T-helper 1 cell treated with Interleukin-12 subunit alpha and Interleukin-12 subunit beta and Interleukin-4 antibody, amounts not matched to agents 30 μg/mL and 1 μg/mL, for 36 hours (primary cell): ENCODE data around the gene RRN3.
A peak's percentile ranks its signal among the peaks of the same experiment; 100 is the strongest.
"Not testable (repeated sequence)": the region's sequence is repeated elsewhere in the genome, so short reads cannot be mapped to it uniquely, and the experiment has no call there.

Experiments used
- H3K27ac Mint-ChIP-seq: one replicate; pipeline ENCODE4 v1.8.0; 2021; ENCODE audit warnings: mild to moderate bottlenecking, mixed read lengths
- H3K27me3 Mint-ChIP-seq: one replicate; pipeline ENCODE4 v1.8.0; 2021; ENCODE audit warnings: low read depth, mixed read lengths
- H3K36me3 Mint-ChIP-seq: one replicate; pipeline ENCODE4 v1.8.0; 2021; ENCODE audit warnings: low read depth, mixed read lengths
- H3K4me1 Mint-ChIP-seq: one replicate; pipeline ENCODE4 v1.8.0; 2021; ENCODE audit warnings: low read depth, mixed read lengths
- H3K4me3 Mint-ChIP-seq: one replicate; pipeline ENCODE4 v1.8.0; 2021; ENCODE audit warnings: mild to moderate bottlenecking, moderate library complexity, mixed read lengths
- H3K9me3 Mint-ChIP-seq: one replicate; pipeline ENCODE4 v1.8.0; 2021; ENCODE audit warnings: mixed read lengths

RRN3 gene

DNA sequence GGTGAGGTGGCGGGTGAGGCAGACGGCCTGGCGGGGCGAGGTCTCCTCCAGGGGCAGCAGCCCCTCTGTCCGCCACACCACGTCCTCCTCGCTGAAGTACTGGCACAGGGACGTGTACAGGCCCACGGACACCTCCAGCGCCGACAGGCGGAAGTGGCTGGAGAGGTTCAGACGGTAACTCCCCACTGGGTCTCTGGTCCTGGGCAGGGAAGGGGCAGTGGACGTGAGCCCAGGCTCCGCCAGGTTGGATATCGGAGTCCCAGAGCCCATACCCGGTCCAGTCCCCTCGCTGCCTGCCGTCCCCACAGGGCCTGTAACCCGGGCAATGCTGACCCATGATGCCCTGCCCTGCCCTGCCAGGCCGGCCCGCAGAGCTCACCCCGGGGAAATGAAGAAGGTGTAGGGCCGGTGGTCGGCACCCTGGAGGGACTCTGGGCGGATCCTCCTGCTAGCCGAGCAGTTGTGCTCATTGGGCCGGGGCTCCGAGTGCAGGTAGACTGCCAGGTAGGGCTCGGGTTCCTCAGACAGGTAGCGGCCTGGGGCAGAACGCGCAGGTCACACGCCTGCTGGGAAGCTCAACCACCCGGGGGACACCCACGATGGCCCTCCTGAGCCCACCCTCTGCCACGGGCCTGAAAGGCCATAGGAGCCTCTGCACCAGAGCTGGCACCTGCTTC lies 36.3 kb upstream of the RRN3 start:
- not testable (repeated sequence) for H3K27ac Mint-ChIP-seq, H3K9me3 Mint-ChIP-seq, H3K4me3 Mint-ChIP-seq, H3K4me1 Mint-ChIP-seq, H3K36me3 Mint-ChIP-seq, H3K27me3 Mint-ChIP-seq

DNA sequence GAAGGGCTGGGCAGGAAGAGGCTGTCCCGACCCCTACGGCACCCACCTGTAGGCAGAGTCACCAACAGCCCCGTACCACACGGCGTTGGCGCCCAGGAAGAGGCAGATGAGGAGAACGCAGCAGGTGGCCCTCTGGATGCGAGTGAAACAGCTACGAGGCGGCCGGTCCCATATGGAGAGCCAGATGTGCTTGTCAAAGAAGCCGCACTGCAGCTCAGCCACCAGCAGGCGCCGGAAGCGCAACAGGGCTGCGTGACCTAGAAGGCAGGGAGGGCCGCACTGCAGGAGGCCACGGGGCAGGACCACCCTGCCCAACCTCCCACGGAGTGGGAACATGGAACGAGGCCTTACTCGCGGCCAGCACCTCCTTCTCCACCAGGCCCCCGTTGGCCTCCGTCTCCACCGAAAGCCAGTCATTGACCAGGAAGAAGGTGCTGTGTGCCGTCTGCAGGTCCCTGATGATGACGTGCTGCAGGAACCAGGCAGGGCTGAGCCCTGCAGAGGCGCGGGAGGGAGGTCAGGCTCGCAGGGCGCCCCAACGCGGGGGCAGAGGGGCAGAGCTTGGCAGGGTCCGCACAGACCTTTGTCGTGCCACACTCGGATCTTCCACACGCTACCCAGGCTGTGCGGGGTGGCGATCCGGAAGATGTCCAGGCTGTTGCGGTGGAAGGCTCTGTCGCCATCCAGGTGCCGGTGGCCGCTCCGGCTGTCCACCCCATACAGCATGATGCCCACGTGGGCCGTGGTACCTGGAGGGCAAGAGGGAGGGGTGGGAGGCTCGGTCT lies 33.8 kb upstream of the RRN3 start:
- H3K9me3 Mint-ChIP-seq, H3K4me1 Mint-ChIP-seq, H3K4me3 Mint-ChIP-seq, H3K36me3 Mint-ChIP-seq, H3K27me3 Mint-ChIP-seq, H3K27ac Mint-ChIP-seq: not testable (repeated sequence)

DNA sequence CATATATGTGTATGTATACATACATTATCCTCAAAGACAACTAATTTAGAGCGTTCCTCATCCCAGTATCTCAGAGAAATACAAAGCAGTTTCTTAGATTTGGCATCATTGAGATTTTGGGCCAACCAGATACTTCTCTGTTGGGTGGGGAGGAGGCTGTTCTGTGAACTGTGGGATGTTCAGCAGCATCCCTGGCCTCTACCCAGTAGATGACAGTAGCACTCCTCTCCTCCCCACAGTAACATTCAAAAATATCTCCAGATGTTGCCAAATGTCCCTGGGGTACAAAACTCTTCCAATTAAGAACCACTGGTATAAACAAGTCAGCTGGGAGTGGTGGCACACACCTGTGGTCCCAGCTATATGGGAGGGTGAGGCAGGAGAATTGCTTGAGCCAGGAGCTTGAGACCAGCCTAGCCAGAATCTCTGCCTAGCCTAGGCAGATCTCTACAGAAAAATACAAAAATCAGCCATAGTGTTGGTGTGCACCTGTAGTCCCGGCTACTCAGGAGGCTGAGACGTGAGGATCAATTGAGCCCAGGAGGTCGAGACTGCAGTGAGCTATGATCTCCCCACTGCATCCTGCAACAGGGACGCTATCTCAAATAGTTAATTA lies 6.4 kb upstream of the RRN3 start:
- H3K9me3 Mint-ChIP-seq, H3K27me3 Mint-ChIP-seq, H3K36me3 Mint-ChIP-seq, H3K4me3 Mint-ChIP-seq, H3K4me1 Mint-ChIP-seq, H3K27ac Mint-ChIP-seq: not testable (repeated sequence)

DNA sequence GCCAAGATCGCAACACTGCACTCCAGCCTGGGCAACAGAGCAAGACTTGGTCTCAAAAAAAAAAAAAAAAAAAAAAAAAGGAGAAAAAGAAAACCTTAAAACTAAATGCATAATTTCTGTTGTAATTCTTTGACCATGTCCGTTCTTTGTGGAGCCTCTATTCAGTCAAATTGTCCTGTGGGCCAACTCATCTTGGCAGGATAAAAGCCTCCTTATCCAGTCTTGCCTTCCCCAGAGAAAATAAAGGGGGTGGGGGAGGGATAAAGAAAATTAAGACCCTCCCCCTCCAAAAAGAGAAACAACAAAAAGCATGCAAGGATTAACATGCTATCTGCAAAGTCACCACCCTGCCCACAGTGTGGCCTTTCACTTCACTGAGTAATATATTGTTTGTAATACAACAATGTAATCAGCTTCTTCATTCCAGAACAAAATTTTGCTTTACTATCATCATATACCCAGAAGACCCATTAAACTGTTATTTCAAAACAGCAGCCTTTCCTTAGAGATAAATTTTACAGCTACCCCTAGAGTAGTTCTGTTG lies 5.4 kb upstream of the RRN3 start:
- not testable (repeated sequence) for H3K4me1 Mint-ChIP-seq, H3K9me3 Mint-ChIP-seq, H3K4me3 Mint-ChIP-seq, H3K36me3 Mint-ChIP-seq, H3K27me3 Mint-ChIP-seq, H3K27ac Mint-ChIP-seq

DNA sequence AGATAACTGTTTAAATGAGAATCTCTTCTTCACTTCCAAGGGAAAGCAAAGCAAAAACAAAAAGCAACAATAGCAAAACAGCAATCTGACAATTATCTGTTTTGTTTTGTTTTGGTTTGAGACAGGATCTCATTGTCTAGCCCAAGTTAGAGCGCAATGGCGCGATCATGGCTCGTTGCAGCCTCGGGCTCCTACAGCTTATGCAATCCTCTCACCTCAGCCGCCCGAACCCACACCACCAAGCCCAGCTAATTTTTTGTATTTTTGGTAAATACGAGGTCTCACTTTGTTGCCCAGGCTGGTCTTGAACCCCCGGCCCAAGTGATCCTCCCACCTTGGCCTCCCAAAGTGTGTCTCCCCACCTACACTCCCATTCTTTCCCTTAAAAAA lies 2.5 kb upstream of the RRN3 start:
- not testable (repeated sequence) for H3K9me3 Mint-ChIP-seq, H3K27ac Mint-ChIP-seq, H3K4me3 Mint-ChIP-seq, H3K27me3 Mint-ChIP-seq
- Mint-ChIP-seq H3K4me1 (peaks cover 13% of the 10 kb centered on the region), H3K36me3 (peaks cover 10% of the 10 kb centered on the region)

DNA sequence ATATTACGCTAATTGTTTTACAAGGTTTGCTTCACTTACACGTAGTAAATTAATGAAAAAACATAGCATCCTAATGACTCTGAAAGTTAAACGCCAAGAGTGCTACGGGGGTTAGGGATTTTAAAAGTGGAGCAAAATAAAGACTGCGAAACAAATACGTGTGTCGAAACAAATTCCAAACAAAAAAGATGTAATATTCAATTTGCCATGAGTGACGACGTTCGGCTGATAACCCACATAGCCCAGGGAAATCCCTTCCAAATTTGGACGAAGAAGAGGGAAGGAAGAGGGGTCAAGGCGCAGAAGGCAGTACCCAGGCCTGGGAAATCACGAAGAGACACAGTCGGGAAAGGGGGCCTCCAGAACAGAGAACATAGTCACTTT lies 509 bp downstream of the RRN3 start:
- peak overlapping the region; percentile 97 for H3K4me3 Mint-ChIP-seq
- H3K9me3 Mint-ChIP-seq, H3K27me3 Mint-ChIP-seq: not testable (repeated sequence)
- peaks cover 16% of the 10 kb centered on the region for H3K4me1 Mint-ChIP-seq
- H3K27ac Mint-ChIP-seq: peak overlapping the region; percentile 75
- peaks cover 18% of the 10 kb centered on the region for H3K36me3 Mint-ChIP-seq

DNA sequence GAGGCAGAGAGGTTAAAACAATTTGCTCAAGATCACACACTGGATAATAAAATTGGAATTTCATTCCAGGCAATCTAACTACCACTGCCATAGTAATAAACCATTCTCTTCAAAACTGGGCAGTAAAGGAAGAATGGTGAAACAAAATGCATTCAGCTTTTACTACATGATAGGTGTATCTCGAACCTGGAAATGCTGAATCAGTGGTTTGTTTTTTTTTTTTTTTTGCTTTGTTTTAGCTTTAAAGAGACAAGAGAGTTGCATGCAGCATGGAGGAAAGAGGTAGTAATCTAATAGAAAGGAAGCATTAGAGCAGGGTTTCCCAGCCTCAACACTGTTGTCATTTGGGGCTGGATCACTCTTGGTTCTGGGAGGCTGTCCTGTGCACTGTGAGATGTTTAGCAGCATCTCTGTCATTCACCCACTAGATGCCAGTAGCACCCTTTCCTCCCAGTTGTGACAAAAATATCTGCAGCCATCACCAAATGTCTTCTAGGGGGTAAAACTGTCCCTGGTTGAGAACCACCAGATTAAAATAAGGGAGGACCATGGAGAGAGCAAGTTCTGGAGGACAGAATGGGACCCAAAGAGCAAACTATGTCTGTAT lies 3.3 kb downstream of the RRN3 start:
- H3K4me3 Mint-ChIP-seq: not testable (repeated sequence)
- peaks cover 23% of the 10 kb centered on the region for H3K36me3 Mint-ChIP-seq

DNA sequence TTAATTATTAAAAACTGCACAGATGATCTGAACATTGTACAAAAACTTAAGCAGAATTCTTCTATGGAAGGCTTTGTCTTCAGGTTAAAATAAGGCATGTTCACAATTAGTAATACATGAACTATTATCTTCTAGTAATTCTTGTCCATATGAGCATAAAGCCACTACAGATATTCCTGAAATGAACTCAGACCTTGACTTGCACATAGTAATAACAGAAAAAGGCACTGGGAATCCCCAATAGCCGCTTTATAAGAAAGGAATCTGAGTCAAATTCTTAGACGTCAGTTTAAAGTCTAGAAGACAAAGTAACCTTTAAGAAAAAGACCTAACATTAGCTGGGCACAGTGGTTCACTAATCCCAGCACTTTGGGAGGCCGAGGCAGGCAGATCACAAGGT lies 11.3 kb downstream of the RRN3 start:
- H3K27ac Mint-ChIP-seq, H3K9me3 Mint-ChIP-seq, H3K27me3 Mint-ChIP-seq, H3K4me3 Mint-ChIP-seq, H3K4me1 Mint-ChIP-seq: not testable (repeated sequence)
- peaks cover 39% of the 10 kb centered on the region for H3K36me3 Mint-ChIP-seq

More for the DNA sequence above, 3.3 kb downstream of the RRN3 start:
- H3K27me3 Mint-ChIP-seq, H3K27ac Mint-ChIP-seq, H3K9me3 Mint-ChIP-seq: not testable (repeated sequence)
- peaks cover 18% of the 10 kb centered on the region for H3K4me1 Mint-ChIP-seq

DNA sequence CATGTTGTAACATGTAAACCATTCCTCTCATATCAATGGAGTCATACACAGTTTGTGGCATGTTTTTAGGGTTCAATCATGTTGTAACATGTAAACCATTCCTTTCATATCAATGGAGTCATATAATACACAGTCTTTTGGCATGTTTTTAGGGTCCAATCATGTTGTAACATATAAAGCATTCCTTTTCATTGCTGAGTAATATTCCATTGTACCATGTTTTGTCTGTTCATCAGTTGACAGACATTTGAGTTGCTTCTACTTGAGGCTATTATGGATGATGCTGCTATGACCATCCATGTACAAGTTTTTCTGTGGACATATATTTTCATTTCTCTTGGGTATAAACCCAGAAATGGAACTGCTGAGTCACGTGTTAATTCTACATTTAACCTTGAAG lies 13.2 kb downstream of the RRN3 start:
- peaks cover 44% of the 10 kb centered on the region for H3K36me3 Mint-ChIP-seq
- H3K27ac Mint-ChIP-seq, H3K4me3 Mint-ChIP-seq, H3K27me3 Mint-ChIP-seq, H3K9me3 Mint-ChIP-seq, H3K4me1 Mint-ChIP-seq: not testable (repeated sequence)

DNA sequence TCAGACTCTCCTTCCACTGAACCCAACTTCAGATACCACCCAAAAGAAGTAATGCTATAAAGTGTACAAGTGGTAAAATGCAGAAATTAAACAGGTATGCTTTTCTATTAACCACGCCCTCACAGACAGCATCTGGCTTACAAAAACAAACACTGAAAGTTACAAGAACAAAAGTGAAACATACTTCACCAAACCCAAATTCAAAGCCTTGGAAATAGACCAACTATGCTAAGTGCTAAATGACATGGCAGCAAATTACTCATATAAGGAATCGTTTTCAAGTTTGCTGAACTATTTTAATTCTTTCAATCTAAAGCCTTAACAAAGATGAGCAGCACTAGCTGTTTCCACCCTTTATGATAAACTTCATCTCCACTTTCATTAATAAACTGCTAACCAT lies 17.9 kb downstream of the RRN3 start:
- Mint-ChIP-seq H3K36me3 (peaks cover 46% of the 10 kb centered on the region), H3K27ac (peak overlapping the region; percentile 69)
- not testable (repeated sequence) for H3K27me3 Mint-ChIP-seq, H3K4me1 Mint-ChIP-seq, H3K4me3 Mint-ChIP-seq, H3K9me3 Mint-ChIP-seq

DNA sequence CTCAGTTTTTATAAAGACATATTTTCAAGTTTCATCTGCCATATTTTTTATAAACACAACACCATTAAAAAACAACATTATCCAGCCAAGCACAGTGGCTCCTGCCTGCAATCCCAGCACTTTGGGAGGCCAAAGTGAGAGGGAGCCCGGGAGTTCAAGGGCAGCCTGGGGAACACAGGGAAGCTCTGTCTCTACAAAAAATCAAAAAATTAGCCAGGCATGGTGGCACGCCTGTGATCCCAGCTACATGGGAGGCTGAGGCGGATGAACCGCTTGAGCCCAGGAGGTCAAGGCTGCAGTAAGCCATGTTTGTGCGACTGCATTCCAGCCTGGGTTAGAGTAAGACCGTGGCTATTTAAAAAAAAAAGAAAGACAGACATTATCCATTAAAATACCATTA lies 21.0 kb downstream of the RRN3 start:
- Mint-ChIP-seq H3K9me3 (no peaks in the 10 kb centered on the region), H3K27ac (no peak overlapping the region), H3K4me1 (peaks cover 2% of the 10 kb centered on the region), H3K4me3 (no peak overlapping the region), H3K36me3 (peaks cover 39% of the 10 kb centered on the region), H3K27me3 (no peaks in the 10 kb centered on the region)

DNA sequence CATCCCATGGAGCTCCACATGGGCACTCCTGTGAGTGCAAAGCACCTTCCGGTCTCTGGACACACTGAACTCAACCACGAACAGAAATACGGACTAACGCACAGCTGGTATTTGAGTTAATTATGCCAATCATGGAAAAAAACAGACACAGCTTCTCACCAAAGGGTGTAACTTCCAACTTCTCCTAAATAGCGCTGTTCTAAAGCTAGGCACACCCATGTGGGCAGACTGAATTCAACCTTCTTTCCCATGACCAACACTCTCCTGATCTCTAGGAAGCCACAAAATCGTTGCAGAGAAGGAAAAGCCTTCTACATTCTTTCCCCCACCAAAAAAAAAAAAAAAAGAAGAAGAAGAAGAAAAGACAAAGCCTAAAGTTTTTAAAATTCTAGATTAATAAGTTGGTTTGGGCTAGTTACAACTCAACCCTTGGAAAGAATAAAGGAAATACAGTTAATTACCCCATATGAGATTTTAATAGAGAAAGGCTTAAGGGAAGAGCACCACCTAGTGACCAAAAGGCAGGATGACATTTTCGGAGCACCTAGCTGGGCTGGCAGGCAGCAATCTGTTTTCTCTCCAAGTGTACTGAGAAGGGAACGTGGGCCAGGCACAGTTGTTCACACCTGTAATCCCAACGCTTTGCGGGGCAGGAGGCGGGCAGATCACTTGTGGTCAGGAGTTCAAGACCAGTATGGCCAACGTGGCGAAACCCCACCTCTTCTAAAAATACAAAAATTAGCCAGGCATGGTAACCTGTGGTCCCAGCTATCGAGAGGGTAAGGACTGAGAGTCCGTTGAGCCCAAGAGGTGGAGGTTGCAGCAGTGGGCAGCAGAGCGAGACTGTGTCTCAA lies 21.9 kb downstream of the RRN3 start:
- not testable (repeated sequence) for H3K4me3 Mint-ChIP-seq

DNA sequence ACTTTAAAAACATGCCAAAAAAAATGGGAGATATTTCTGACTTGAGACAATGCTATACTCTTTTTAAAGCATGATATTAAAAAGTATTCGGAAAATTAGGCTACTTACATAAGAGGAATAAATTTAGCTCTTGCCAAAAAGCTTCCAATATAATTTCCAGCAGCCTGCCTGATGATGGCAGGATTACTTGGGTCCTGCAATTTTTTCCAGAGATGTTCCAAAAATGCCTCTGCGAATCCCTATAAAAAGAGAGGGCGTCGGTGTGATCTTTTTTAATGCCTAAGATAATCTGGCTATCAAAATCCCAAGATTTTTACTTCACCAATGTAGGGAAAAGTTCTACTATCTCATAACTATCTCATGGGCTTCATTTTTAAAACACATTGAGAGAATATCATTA lies 23.1 kb downstream of the RRN3 start:
- not testable (repeated sequence) for H3K9me3 Mint-ChIP-seq, H3K27me3 Mint-ChIP-seq, H3K27ac Mint-ChIP-seq, H3K4me1 Mint-ChIP-seq, H3K4me3 Mint-ChIP-seq
- peaks cover 28% of the 10 kb centered on the region for H3K36me3 Mint-ChIP-seq

More for the DNA sequence above, 21.9 kb downstream of the RRN3 start:
- H3K27me3 Mint-ChIP-seq, H3K4me1 Mint-ChIP-seq, H3K27ac Mint-ChIP-seq, H3K9me3 Mint-ChIP-seq: not testable (repeated sequence)
- peaks cover 31% of the 10 kb centered on the region for H3K36me3 Mint-ChIP-seq

DNA sequence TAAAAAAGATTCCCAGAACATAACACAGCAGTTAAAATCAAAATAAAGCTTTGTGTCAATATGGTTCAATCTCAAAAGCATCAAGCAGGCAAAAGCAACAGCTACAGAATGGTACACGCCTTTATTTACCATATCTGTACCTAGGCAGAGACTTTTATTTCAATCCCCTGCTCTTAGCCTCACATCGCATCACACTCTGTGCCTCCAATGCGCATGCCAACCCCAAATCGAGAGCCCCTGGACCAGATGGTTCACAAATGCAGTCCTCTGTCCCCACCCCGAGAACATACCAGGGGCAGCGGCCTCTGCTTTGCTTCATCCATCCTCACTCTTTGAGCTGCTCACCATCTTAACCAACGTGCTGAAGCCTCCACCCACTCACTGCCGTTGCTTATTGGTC lies 27.4 kb downstream of the RRN3 start:
- H3K36me3 Mint-ChIP-seq: peaks cover 21% of the 10 kb centered on the region
- H3K27ac Mint-ChIP-seq, H3K27me3 Mint-ChIP-seq, H3K4me3 Mint-ChIP-seq, H3K9me3 Mint-ChIP-seq, H3K4me1 Mint-ChIP-seq: not testable (repeated sequence)
